Measurements from ENCODE around the gene RNF148.

DNA sequence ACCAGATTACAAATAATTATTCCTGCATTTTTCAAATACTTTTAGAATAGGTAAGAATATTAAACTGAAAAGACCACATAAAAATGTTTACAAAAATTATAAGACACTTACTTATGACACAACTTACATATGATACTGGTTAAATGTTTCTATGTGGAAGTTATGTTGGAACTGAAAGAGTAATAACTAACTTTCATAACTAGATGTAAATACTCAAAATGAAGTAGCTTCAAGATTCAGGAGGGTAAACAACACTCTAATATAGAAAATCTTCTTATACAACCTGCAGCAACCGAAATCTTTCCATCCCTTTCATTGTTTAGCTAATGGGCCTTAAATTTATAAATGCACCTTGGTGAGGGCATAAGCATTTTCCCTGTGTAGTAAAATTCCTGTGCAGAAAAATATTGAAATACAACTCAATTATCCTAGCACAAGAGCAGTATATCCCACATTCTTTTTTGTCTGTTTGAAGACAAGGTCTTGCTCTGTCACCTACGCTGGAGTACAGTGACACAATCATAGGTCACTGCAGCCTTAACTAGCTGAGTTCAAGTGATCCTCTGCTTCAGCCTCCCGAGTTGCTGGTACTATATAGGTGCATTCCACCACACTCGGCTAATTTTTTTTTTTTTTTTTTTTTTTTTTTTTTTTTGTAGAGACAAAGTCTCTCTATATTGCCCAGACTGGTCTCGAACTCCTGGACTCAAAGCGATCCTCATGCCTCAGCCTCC, 14.8 kb upstream of the RNF148 start:
- TF ChIP-seq CEBPB (IDR thresholded peaks at IDR 0.05; ENCODE audit: low read depth, low read length) (no peak), JUND (IDR thresholded peaks at IDR 0.05; ENCODE audit: low read length) (no peak), EZH2 (IDR thresholded peaks at IDR 0.05; ENCODE audit: low read depth, low read length, severe bottlenecking) (no peak)
- TF ChIP-seq, protein P1, sequence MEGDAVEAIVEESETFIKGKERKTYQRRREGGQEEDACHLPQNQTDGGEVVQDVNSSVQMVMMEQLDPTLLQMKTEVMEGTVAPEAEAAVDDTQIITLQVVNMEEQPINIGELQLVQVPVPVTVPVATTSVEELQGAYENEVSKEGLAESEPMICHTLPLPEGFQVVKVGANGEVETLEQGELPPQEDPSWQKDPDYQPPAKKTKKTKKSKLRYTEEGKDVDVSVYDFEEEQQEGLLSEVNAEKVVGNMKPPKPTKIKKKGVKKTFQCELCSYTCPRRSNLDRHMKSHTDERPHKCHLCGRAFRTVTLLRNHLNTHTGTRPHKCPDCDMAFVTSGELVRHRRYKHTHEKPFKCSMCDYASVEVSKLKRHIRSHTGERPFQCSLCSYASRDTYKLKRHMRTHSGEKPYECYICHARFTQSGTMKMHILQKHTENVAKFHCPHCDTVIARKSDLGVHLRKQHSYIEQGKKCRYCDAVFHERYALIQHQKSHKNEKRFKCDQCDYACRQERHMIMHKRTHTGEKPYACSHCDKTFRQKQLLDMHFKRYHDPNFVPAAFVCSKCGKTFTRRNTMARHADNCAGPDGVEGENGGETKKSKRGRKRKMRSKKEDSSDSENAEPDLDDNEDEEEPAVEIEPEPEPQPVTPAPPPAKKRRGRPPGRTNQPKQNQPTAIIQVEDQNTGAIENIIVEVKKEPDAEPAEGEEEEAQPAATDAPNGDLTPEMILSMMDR (IDR thresholded peaks at IDR 0.05; ENCODE audit: control extremely low read depth in 1 of 3, insufficient read depth in 1 of 3, low read depth in 1 of 3, low read length in 3 of 3), result no peak

Data from H1 (cell line).